NCI-H524 (cell line): ENCODE results near the gene YBX1.
"Not testable (repeated sequence)": the region's sequence is repeated elsewhere in the genome, so short reads cannot be mapped to it uniquely, and the experiment has no call there.

ENCODE experiments used
- DNase-seq, 2 experiments: peaks; one replicate each; lab custom pipeline; 2025; lab: John Stamatoyannopoulos, UW

Gene YBX1

GRCh38 chr1:42748021-42748420, 65.8 kb downstream of the YBX1 start:
- DNase-seq: no peak

GRCh38 chr1:42748461-42749410, 66.5 kb downstream of the YBX1 start:
- no peak for DNase-seq

GRCh38 chr1:42750041-42750440, 67.8 kb downstream of the YBX1 start:
- no peak for DNase-seq

GRCh38 chr1:42751511-42752070, 69.4 kb downstream of the YBX1 start:
- DNase-seq: not testable (repeated sequence)

GRCh38 chr1:42752284-42752683, 70.1 kb downstream of the YBX1 start:
- DNase-seq: no peak

- DNase-seq: no peak
Measured at GRCh38 chr1:42753070-42753469, 70.9 kb downstream of the YBX1 start.
